Fibroblast of skin of scalp (primary cell): Measurements from ENCODE around the gene RTL5.

Source experiments
- DNase-seq: peaks from one replicate; pipeline ENCODE4 v3.0.0-alpha.2; 2013

RTL5 gene

GRCh38 chrX:72107841-72108595, 23.7 kb downstream of the RTL5 start:
- DNase-seq = no peak

GRCh38 chrX:72107320-72107719, 24.4 kb downstream of the RTL5 start:
- DNase-seq = peak; percentile 57

- no peak for DNase-seq
Observed at GRCh38 chrX:72105436-72105835, 26.3 kb downstream of the RTL5 start.

- DNase-seq = no peak
Observed at GRCh38 chrX:72102760-72103159, 29.0 kb downstream of the RTL5 start.

- no peak for DNase-seq
Observed at GRCh38 chrX:72102126-72102525, 29.6 kb downstream of the RTL5 start.

- no peak for DNase-seq
Observed at GRCh38 chrX:72101597-72102037, 30.1 kb downstream of the RTL5 start.

- no peak for DNase-seq
Observed at GRCh38 chrX:72100824-72101351, 30.8 kb downstream of the RTL5 start.

- DNase-seq = no peak
Observed at GRCh38 chrX:72100051-72100755, 31.5 kb downstream of the RTL5 start.

GRCh38 chrX:72097098-72097497, 34.6 kb downstream of the RTL5 start:
- no peak for DNase-seq

GRCh38 chrX:72095370-72095769, 36.3 kb downstream of the RTL5 start:
- DNase-seq = no peak

GRCh38 chrX:72094894-72095293, 36.8 kb downstream of the RTL5 start:
- DNase-seq = no peak

GRCh38 chrX:72089254-72089653, 42.5 kb downstream of the RTL5 start:
- no peak for DNase-seq

- no peak for DNase-seq
Observed at GRCh38 chrX:72088761-72089160, 43.0 kb downstream of the RTL5 start.

- no peak for DNase-seq
Observed at GRCh38 chrX:72086995-72087394, 44.7 kb downstream of the RTL5 start.

- no peak for DNase-seq
Observed at GRCh38 chrX:72084114-72084513, 47.6 kb downstream of the RTL5 start.

- DNase-seq = no peak
Observed at GRCh38 chrX:72083291-72083690, 48.4 kb downstream of the RTL5 start.

GRCh38 chrX:72081605-72082320, 50.0 kb downstream of the RTL5 start:
- DNase-seq = no peak

GRCh38 chrX:72080800-72081199, 50.9 kb downstream of the RTL5 start:
- DNase-seq = no peak

GRCh38 chrX:72080150-72080549, 51.6 kb downstream of the RTL5 start:
- no peak for DNase-seq

GRCh38 chrX:72079607-72080006, 52.1 kb downstream of the RTL5 start:
- no peak for DNase-seq

- no peak for DNase-seq
Observed at GRCh38 chrX:72078411-72078810, 53.3 kb downstream of the RTL5 start.
